ENCODE data around the gene TDRD3. TPM values are rescaled to one million over a fixed set of nuclear protein-coding genes. Genes with fewer than 3 reads are reported as not detected.

The TDRD3 gene
- polyA plus RNA-seq, 6 donors from 2014 or later = 1.5 to 8.7 (median 6.0) TPM

- Mint-ChIP-seq H3K36me3 (peaks cover 50 to 59% of the 10 kb centered on the region in 2 donors), H3K27ac (no peak overlapping the region), H3K4me3 (no peak overlapping the region), H3K4me1 (no peaks in the 10 kb centered on the region), H3K9me3 (peaks cover 5 to 33% (median 26%) of the 10 kb centered on the region in 7 donors), H3K27me3 (no peaks in the 10 kb centered on the region)
- no peak for ATAC-seq (ENCODE audit: low read depth in 2 of 2)
- no peak for DNase-seq
Measured at GRCh38 chr13:60501236-60501635, 104.2 kb downstream of the TDRD3 start.

- H3K4me1 Mint-ChIP-seq = no peaks in the 10 kb centered on the region
- no peak for DNase-seq
- no peak overlapping the region for H3K27ac Mint-ChIP-seq
- H3K4me3 Mint-ChIP-seq = no peak overlapping the region
- no peaks in the 10 kb centered on the region for H3K27me3 Mint-ChIP-seq
- peaks cover 0 to 22% (median 9%) of the 10 kb centered on the region in 7 donors for H3K9me3 Mint-ChIP-seq
- H3K36me3 Mint-ChIP-seq = peaks cover 47 to 60% of the 10 kb centered on the region in 2 donors
- ATAC-seq (ENCODE audit: low read depth in 2 of 2) = no peak
Measured at GRCh38 chr13:60509601-60510386, 112.8 kb downstream of the TDRD3 start.

DNA sequence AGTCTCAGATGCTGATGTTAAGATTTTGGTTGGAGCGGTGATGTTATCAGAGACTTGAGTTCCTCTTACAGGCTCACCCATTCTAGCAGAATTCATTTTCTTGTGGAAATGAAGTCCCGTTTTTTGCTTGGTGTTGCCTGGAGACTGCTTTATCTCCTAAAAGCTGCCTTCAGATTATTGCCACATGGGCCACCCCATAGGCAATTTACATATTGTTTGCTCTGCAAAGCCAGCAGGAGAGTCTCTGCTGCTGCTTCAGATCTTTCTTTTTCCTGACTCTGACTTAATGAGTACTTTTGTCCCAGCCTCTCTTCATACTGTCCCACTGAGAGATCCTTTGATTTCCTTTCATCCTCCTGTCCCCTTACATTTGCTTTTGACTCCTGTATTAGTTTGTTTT is 114.6 kb downstream of the TDRD3 start:
- no peak for ATAC-seq (ENCODE audit: low read depth in 2 of 2)
- Mint-ChIP-seq H3K4me3 (no peak overlapping the region), H3K9me3 (peaks cover 0 to 17% (median 9%) of the 10 kb centered on the region in 7 donors), H3K27ac (no peak overlapping the region), H3K27me3 (no peaks in the 10 kb centered on the region), H3K4me1 (no peaks in the 10 kb centered on the region), H3K36me3 (peaks cover 40 to 62% of the 10 kb centered on the region in 2 donors)
- no peak for DNase-seq

DNA sequence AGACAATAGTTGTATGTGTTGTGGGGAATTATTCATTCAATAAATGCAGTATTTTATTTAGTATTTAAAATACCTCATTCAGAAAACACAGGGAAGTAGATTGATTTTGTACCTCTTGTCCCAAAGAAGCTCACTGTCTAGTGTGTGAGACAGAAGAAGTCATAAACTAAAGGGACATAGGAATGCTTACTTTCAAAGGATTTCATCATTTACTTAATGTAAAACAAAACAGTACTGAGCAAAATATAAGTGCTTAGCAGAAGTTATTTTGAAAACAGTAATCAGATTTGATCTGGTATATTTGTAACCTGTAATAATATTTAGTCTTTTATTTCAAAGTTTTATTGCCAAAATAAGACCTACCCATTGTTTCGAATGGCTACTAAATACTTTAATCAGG is 117.9 kb downstream of the TDRD3 start:
- ATAC-seq (ENCODE audit: low read depth in 2 of 2) (no peak), DNase-seq (no peak)
- H3K36me3 Mint-ChIP-seq = peaks cover 40 to 59% of the 10 kb centered on the region in 2 donors
- H3K9me3 Mint-ChIP-seq = peaks cover 0 to 17% (median 9%) of the 10 kb centered on the region in 7 donors
- H3K4me1 Mint-ChIP-seq = no peaks in the 10 kb centered on the region
- no peaks in the 10 kb centered on the region for H3K27me3 Mint-ChIP-seq
- H3K4me3 Mint-ChIP-seq = no peak overlapping the region
- peak overlapping the region in 1 of 6 donors; percentile 63 for H3K27ac Mint-ChIP-seq

DNA sequence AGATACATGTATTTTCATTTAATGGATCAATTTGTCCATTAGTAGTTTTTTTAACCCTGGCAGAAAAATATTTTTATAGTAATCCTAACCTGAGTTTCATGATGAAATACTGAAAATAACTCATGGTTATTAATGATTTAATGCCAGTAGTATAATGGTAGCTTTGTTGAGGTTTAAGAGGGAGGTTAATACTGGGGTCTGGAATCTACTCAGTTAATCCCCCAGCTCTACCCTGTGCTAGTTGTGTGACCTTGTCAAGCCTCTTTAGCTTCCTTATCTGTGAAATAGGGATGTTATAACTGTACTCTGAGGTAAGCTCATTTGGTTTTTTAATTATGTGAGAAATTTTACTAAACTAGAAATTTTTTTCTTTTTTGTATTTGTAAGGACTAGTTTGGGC is 122.5 kb downstream of the TDRD3 start:
- Mint-ChIP-seq H3K36me3 (peaks cover 12 to 24% of the 10 kb centered on the region in 2 donors), H3K9me3 (peaks cover 0 to under 1% (median 0%) of the 10 kb centered on the region in 7 donors), H3K4me1 (no peaks in the 10 kb centered on the region), H3K27ac (no peak overlapping the region), H3K4me3 (no peak overlapping the region), H3K27me3 (no peaks in the 10 kb centered on the region)
- ATAC-seq (ENCODE audit: low read depth in 2 of 2) (no peak), DNase-seq (no peak)

GRCh38 chr13:60520902-60521569 is 124.0 kb downstream of the TDRD3 start:
- no peaks in the 10 kb centered on the region for H3K4me1 Mint-ChIP-seq
- no peak overlapping the region for H3K27ac Mint-ChIP-seq
- DNase-seq (no peak), ATAC-seq (ENCODE audit: low read depth in 2 of 2) (no peak)
- no peaks in the 10 kb centered on the region for H3K27me3 Mint-ChIP-seq
- H3K4me3 Mint-ChIP-seq = no peak overlapping the region
- no peaks in the 10 kb centered on the region for H3K9me3 Mint-ChIP-seq
- H3K36me3 Mint-ChIP-seq = peaks cover 8 to 16% of the 10 kb centered on the region in 2 donors

DNA sequence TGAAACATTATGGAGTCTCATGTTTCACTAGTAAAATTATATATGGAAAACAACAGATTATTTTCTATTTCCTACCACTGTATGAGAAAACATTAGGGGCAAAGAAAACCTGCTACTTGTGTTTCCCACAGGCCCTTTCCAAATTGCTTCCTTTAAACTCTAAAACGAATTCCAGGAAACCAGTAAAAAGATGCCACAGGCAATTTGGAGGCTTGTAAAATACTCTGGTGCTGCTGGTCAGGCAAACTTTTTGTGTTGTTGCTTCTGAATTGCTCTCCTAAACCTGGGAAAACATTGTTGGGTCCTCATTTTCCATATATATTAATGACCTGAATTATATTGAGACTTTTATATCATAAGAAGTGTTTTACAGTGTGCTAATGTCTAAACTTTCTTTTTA is 141.5 kb downstream of the TDRD3 start:
- Mint-ChIP-seq H3K27me3 (no peaks in the 10 kb centered on the region), H3K27ac (no peak overlapping the region), H3K9me3 (no peaks in the 10 kb centered on the region), H3K4me1 (no peaks in the 10 kb centered on the region), H3K36me3 (peaks cover 0 to 20% of the 10 kb centered on the region in 2 donors), H3K4me3 (no peak overlapping the region)
- no peak for ATAC-seq (ENCODE audit: low read depth in 2 of 2)
- DNase-seq = no peak

DNA sequence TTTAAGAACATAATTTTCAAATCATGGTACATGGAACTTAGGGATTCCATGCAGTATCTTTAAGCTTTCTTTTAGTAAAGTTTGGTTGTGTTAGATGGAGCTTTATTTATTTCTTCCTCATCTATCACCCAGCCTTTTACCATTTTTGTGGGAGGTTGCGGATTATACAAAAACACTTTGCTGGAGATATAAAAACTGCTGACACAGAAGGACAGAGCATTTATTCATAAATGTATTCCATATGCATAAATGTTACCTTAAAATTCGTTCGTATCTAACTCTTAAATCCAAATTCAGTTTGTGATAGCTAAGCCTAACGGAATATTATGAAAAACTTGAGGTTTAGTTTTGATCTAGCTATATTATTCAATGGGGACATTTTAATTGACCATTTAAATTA is 143.3 kb downstream of the TDRD3 start:
- no peak for DNase-seq
- Mint-ChIP-seq H3K36me3 (peaks cover 0 to 20% of the 10 kb centered on the region in 2 donors), H3K4me3 (no peak overlapping the region), H3K4me1 (no peaks in the 10 kb centered on the region), H3K27ac (no peak overlapping the region), H3K27me3 (no peaks in the 10 kb centered on the region), H3K9me3 (no peaks in the 10 kb centered on the region)
- no peak for ATAC-seq (ENCODE audit: low read depth in 2 of 2)

GRCh38 chr13:60562096-60562780 is 165.2 kb downstream of the TDRD3 start:
- DNase-seq = no peak
- no peaks in the 10 kb centered on the region for H3K9me3 Mint-ChIP-seq
- H3K27me3 Mint-ChIP-seq = no peaks in the 10 kb centered on the region

DNA sequence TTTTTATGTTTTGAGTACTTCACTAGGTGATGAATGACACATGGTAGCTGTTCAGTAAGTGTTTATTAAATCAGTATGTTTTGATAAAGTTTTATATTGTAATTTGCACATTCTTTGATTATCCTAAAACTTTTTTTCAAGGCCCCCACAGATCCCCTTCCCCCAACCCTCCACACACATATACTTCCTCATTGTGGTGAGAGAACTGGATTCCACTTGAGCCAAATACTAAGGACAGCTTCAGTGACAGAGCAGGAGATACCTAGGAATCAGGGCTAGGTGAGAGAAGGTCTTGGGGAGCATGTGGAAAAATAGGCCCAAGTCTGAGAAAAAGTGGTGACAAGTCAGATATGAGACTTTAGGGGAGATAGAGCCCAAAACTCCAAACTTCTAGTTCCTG is 174.6 kb downstream of the TDRD3 start:
- Mint-ChIP-seq H3K36me3 (peaks cover 33 to 41% of the 10 kb centered on the region in 2 donors), H3K27me3 (no peaks in the 10 kb centered on the region), H3K4me3 (no peak overlapping the region), H3K27ac (peak overlapping the region in 2 of 6 donors; percentile 49 to 86), H3K9me3 (peaks cover 0 to 4% (median 0%) of the 10 kb centered on the region in 7 donors), H3K4me1 (no peaks in the 10 kb centered on the region)
- no peak for ATAC-seq (ENCODE audit: low read depth in 2 of 2)
- DNase-seq = no peak

More at GRCh38 chr13:60562096-60562780, 165.2 kb downstream of the TDRD3 start:
- H3K36me3 Mint-ChIP-seq = peaks cover 6 to 9% of the 10 kb centered on the region in 2 donors
- H3K4me3 Mint-ChIP-seq = no peak overlapping the region
- H3K4me1 Mint-ChIP-seq = no peaks in the 10 kb centered on the region
- H3K27ac Mint-ChIP-seq = no peak overlapping the region
- no peak for ATAC-seq (ENCODE audit: low read depth in 2 of 2)

DNA sequence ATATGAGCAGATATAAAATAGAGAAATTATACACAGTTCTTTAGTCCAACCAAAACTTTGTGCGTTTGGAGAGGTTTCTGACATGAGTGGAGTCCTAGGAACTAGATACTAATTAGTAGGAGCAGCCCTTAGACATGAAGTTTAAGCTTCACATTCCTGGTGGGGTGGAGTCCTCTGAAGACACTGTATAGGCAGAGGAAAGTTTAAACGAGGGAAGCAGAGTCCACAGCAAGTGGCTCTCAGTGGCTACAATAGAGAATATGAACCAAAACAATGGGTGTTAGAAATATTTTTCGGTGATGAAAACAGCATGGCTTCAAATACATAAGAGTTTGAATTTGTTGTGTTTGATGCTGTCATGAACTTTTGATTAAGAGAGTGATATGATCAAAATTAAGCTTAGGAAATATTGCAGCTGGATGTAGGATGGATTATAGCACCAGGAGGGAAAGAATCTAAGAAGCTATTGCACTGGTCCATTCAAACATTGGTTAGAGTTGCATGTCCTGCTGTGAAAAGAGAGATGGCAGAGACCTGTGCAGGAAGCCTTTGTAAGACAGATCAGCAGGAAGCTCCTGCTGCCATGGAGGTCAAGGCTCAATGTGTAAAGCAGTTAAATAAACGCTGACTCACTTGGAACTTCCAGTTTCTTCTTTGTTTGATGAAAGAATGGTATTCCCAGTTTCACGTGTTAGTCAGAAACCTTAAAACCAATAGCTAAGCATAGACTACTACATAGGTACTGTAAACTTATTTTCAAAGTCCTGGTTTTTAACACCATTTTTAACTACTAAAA is 175.2 kb downstream of the TDRD3 start:
- peaks cover 33 to 37% of the 10 kb centered on the region in 2 donors for H3K36me3 Mint-ChIP-seq
- peaks cover 0 to 4% (median 0%) of the 10 kb centered on the region in 7 donors for H3K9me3 Mint-ChIP-seq
- no peaks in the 10 kb centered on the region for H3K4me1 Mint-ChIP-seq
- no peaks in the 10 kb centered on the region for H3K27me3 Mint-ChIP-seq
- no peak overlapping the region for H3K4me3 Mint-ChIP-seq
- DNase-seq (no peak), ATAC-seq (ENCODE audit: low read depth in 2 of 2) (no peak)
- H3K27ac Mint-ChIP-seq = no peak overlapping the region

- peaks cover 33 to 35% of the 10 kb centered on the region in 2 donors for H3K36me3 Mint-ChIP-seq
- H3K9me3 Mint-ChIP-seq = peaks cover 0 to 4% (median 0%) of the 10 kb centered on the region in 7 donors
- H3K27me3 Mint-ChIP-seq = no peaks in the 10 kb centered on the region
- no peak overlapping the region for H3K27ac Mint-ChIP-seq
- no peaks in the 10 kb centered on the region for H3K4me1 Mint-ChIP-seq
- H3K4me3 Mint-ChIP-seq = no peak overlapping the region
- ATAC-seq (ENCODE audit: low read depth in 2 of 2) = no peak
- DNase-seq = no peak
Measured at GRCh38 chr13:60572855-60573254, 175.8 kb downstream of the TDRD3 start.

GRCh38 chr13:60574735-60575134 is 177.7 kb downstream of the TDRD3 start:
- ATAC-seq (ENCODE audit: low read depth in 2 of 2) = no peak
- H3K4me1 Mint-ChIP-seq = no peaks in the 10 kb centered on the region
- H3K36me3 Mint-ChIP-seq = peaks cover 17 to 21% of the 10 kb centered on the region in 2 donors
- peak overlapping the region in 1 of 6 donors; percentile 12 for H3K27ac Mint-ChIP-seq
- H3K4me3 Mint-ChIP-seq = no peak overlapping the region
- DNase-seq = no peak
- H3K9me3 Mint-ChIP-seq = peaks cover 0 to 4% (median 3%) of the 10 kb centered on the region in 7 donors
- H3K27me3 Mint-ChIP-seq = no peaks in the 10 kb centered on the region
